PC-9 (cell line): ENCODE measurements around the gene SLC44A3. TPM values are rescaled to one million over a fixed set of nuclear protein-coding genes. Genes with fewer than 3 reads are reported as not detected.

Experiments used
- BruUV-seq: library from RNA; stranded (reverse); fragments of 400-500 nt; replicated peaks from 2 replicates; lab custom pipeline; 2021; lab: Mats Ljungman, UMichigan
- CTCF ChIA-PET: fragments of 300-600 bp; sonication (Branson Sonifier 250); formaldehyde crosslinking; loops from one replicate; lab custom pipeline; 2022; ENCODE audit warnings: antibody characterized with exemption; lab: Charles Lee
- POLR2A ChIA-PET: fragments of 300-600 bp; sonication (Branson Sonifier 250); formaldehyde crosslinking; loops from one replicate; lab custom pipeline; 2022; ENCODE audit warnings: antibody characterized with exemption; ENCODE audit not compliant: unreplicated experiment; lab: Charles Lee
- DNase-seq, 2 experiments: peaks; one replicate each; pipeline versions ENCODE4 v3.0.0 to v3.0.0-alpha.2; 2015 to 2022; ENCODE audit warnings: mixed read lengths in 1 of 2
- H2AFZ ChIP-seq: fragments of 200-600 bp; sonication (generic); 2 replicates; pipeline ENCODE4 v1.8.1; 2017; ENCODE audit warnings: antibody characterized with exemption
- H3F3A ChIP-seq: fragments of 200-600 bp; sonication (generic); 2 replicates; pipeline ENCODE4 v1.8.1; 2017; ENCODE audit warnings: antibody characterized with exemption, mild to moderate bottlenecking, low read depth; ENCODE audit not compliant: insufficient read depth
- H3K27ac ChIP-seq: fragments of 200-600 bp; sonication (generic); 2 replicates; pipeline ENCODE4 v1.6.1; 2016; ENCODE audit warnings: mixed run types
- H3K27me3 ChIP-seq: fragments of 200-600 bp; sonication (generic); 2 replicates; pipeline ENCODE4 v1.6.1; 2016; ENCODE audit warnings: low read depth, mixed run types; ENCODE audit not compliant: insufficient read depth
- H3K36me3 ChIP-seq: fragments of 200-600 bp; sonication (generic); 2 replicates; pipeline ENCODE4 v1.6.1; 2016; ENCODE audit warnings: low read depth, mixed run types
- H3K4me1 ChIP-seq: fragments of 200-600 bp; sonication (generic); replicated peaks from 2 replicates; pipeline ENCODE4 v1.6.1; 2016; ENCODE audit warnings: mixed run types; ENCODE audit not compliant: insufficient read depth
- H3K4me2 ChIP-seq: fragments of 200-600 bp; sonication (generic); 2 replicates; pipeline ENCODE4 v1.6.1; 2017; ENCODE audit warnings: mixed run types
- H3K4me3 ChIP-seq: fragments of 200-600 bp; sonication (generic); 2 replicates; pipeline ENCODE4 v1.6.1; 2016; ENCODE audit warnings: mixed run types
- H3K79me2 ChIP-seq: fragments of 200-600 bp; sonication (generic); 2 replicates; pipeline ENCODE4 v1.6.1; 2017; ENCODE audit warnings: low read depth, mixed run types
- H3K9me2 ChIP-seq: fragments of 200-600 bp; sonication (generic); 2 replicates; pipeline ENCODE4 v1.8.1; 2017; ENCODE audit warnings: mild to moderate bottlenecking; ENCODE audit not compliant: insufficient read depth
- H3K9me3 ChIP-seq: fragments of 200-600 bp; sonication (generic); 2 replicates; pipeline ENCODE4 v1.8.1; 2016; ENCODE audit warnings: low read depth; ENCODE audit not compliant: insufficient read depth
- H4K20me1 ChIP-seq: fragments of 200-600 bp; sonication (generic); 2 replicates; pipeline ENCODE4 v1.8.1; 2017; ENCODE audit not compliant: insufficient read depth
- CTCF ChIP-seq: fragments of 200-600 bp; sonication (generic); conservative IDR thresholded peaks from 2 replicates; pipeline ENCODE4 v1.6.1; 2017; ENCODE audit warnings: mixed run types, antibody characterized with exemption, mild to moderate bottlenecking, moderate library complexity
- EZH2 ChIP-seq: fragments of 200-600 bp; sonication (generic); IDR thresholded peaks from 2 replicates; pipeline ENCODE4 v1.8.0; 2017; ENCODE audit warnings: antibody characterized with exemption, low read depth
- intact Hi-C: fragments of 100-400 bp; cut with micrococcal nuclease; formaldehyde crosslinking; loops from one replicate; pipeline ENCODE4 v1.10.0; 2022; ENCODE audit not compliant: unreplicated experiment
- total RNA-seq: library from RNA; stranded (reverse); gene quantifications from 2 replicates; pipeline ENCODE4 v1.2.3, GENCODE V29; 2021

Gene SLC44A3
- total RNA-seq, 1 experiment from 2014 or later: 17.5 TPM

GRCh38 chr1:94865360-94865759 lies 45.2 kb downstream of the SLC44A3 start:
- ChIA-PET POLR2A (no interaction called here), CTCF (no interaction called here)
- TF ChIP-seq CTCF (no peak), EZH2 (no peak)
- Histone ChIP-seq H3K4me1 (peaks cover 50% of the 10 kb centered on the region), H3F3A (peaks cover 34% of the 10 kb centered on the region), H3K4me2 (peak overlapping the region; percentile 75; the same call in 1 of the 2 replicates), H3K9me2 (no peaks in the 10 kb centered on the region), H3K36me3 (peaks cover 28% of the 10 kb centered on the region), H4K20me1 (no peaks in the 10 kb centered on the region), H3K79me2 (peaks cover 12% of the 10 kb centered on the region; the same call in 1 of the 2 replicates), H3K4me3 (no peak overlapping the region), H3K27ac (peak overlapping the region; percentile 96), H3K27me3 (no peaks in the 10 kb centered on the region), H3K9me3 (no peaks in the 10 kb centered on the region), H2AFZ (no peak overlapping the region)
- DNase-seq: peak in 1 of 2 experiments; percentile 32
- BruUV-seq: no TSS peak
- intact Hi-C loops: no loop called here

- no peak for TF ChIP-seq CTCF
- TF ChIP-seq EZH2: no peak
- POLR2A ChIA-PET: no interaction called here
- H3K4me1 ChIP-seq: peaks cover 46% of the 10 kb centered on the region
- no peak overlapping the region; the same call in 1 of the 2 replicates for H3K27ac ChIP-seq
- H3K4me3 ChIP-seq: no peak overlapping the region
- H3K27me3 ChIP-seq: no peaks in the 10 kb centered on the region
- peaks cover 34% of the 10 kb centered on the region for H3F3A ChIP-seq
- peaks cover 12% of the 10 kb centered on the region; the same call in 1 of the 2 replicates for H3K79me2 ChIP-seq
- CTCF ChIA-PET: no interaction called here
- intact Hi-C loops: no loop called here
- BruUV-seq: no TSS peak
- no peaks in the 10 kb centered on the region for H4K20me1 ChIP-seq
- no peaks in the 10 kb centered on the region for H3K9me3 ChIP-seq
- H3K9me2 ChIP-seq: no peaks in the 10 kb centered on the region
- DNase-seq: peak in 1 of 2 experiments; percentile 33
- peaks cover 28% of the 10 kb centered on the region for H3K36me3 ChIP-seq
- H3K4me2 ChIP-seq: no peak overlapping the region
- no peak overlapping the region for H2AFZ ChIP-seq
These were observed 46.1 kb downstream of the SLC44A3 start for GRCh38 chr1:94866164-94866807.

- H3K27me3 ChIP-seq: no peaks in the 10 kb centered on the region
- no peak overlapping the region for H2AFZ ChIP-seq
- H3K4me3 ChIP-seq: no peak overlapping the region
- no peak overlapping the region for H3K4me2 ChIP-seq
- no peaks in the 10 kb centered on the region for H3F3A ChIP-seq
- BruUV-seq: no TSS peak
- H3K4me1 ChIP-seq: no peaks in the 10 kb centered on the region
- H3K36me3 ChIP-seq: peaks cover 19% of the 10 kb centered on the region
- H4K20me1 ChIP-seq: no peaks in the 10 kb centered on the region
- H3K79me2 ChIP-seq: 0 out of 2 replicates have a peak, but pooled peaks cover 1% of the 10 kb centered on the region
- no peaks in the 10 kb centered on the region for H3K9me2 ChIP-seq
- no peaks in the 10 kb centered on the region for H3K9me3 ChIP-seq
- ChIA-PET CTCF (no interaction called here), POLR2A (no interaction called here)
- H3K27ac ChIP-seq: no peak overlapping the region
- DNase-seq: no peak
- intact Hi-C loops: no loop called here
- no peak for TF ChIP-seq CTCF
- no peak for TF ChIP-seq EZH2
These were observed 50.9 kb downstream of the SLC44A3 start for GRCh38 chr1:94871031-94871430.
